ENCODE results near the gene ADCY10.

DNA sequence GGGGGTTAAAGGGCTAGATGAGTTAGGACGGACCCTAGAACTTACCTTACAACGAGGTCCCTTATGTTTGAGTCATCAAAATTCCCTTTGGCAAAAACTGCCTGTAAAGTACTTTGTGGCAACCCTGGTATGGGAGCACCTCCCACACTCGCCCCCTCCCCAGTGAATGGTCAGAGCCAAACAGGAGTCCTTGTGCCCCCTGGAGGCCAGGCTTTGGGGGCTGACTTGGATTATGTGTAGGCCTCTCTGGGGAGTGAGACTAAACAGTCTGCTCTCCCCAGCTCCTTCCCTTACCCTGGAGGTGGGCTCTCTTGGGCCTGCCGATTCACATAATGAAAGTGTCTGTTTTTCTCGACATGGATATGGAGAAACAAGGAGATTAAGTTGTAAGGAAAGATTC lies 81.2 kb downstream of the ADCY10 start:
- TF ChIP-seq, protein P1, sequence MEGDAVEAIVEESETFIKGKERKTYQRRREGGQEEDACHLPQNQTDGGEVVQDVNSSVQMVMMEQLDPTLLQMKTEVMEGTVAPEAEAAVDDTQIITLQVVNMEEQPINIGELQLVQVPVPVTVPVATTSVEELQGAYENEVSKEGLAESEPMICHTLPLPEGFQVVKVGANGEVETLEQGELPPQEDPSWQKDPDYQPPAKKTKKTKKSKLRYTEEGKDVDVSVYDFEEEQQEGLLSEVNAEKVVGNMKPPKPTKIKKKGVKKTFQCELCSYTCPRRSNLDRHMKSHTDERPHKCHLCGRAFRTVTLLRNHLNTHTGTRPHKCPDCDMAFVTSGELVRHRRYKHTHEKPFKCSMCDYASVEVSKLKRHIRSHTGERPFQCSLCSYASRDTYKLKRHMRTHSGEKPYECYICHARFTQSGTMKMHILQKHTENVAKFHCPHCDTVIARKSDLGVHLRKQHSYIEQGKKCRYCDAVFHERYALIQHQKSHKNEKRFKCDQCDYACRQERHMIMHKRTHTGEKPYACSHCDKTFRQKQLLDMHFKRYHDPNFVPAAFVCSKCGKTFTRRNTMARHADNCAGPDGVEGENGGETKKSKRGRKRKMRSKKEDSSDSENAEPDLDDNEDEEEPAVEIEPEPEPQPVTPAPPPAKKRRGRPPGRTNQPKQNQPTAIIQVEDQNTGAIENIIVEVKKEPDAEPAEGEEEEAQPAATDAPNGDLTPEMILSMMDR (conservative IDR thresholded peaks at IDR 0.05): no peak
- TF ChIP-seq EZH2 (IDR thresholded peaks at IDR 0.05; ENCODE audit: low read depth): no peak
